WTC11 (cell line): ENCODE data around the gene C19orf73. TPM values are rescaled to one million over a fixed set of nuclear protein-coding genes. Genes with fewer than 3 reads are reported as not detected.
A peak's percentile ranks its signal among the peaks of the same experiment; 100 is the strongest.

Experiments used
- CREM ChIP-seq: sonication (generic); formaldehyde crosslinking; IDR thresholded peaks from 2 replicates; pipeline ENCODE4 v1.8.1; 2022; ENCODE audit warnings: mild to moderate bottlenecking, missing genetic modification reagents, moderate library complexity
- ETV6 ChIP-seq: sonication (generic); formaldehyde crosslinking; IDR thresholded peaks from 2 replicates; pipeline ENCODE4 v1.8.1; 2022; ENCODE audit warnings: mild to moderate bottlenecking, missing genetic modification reagents
- FOXP4 ChIP-seq: sonication (generic); formaldehyde crosslinking; IDR thresholded peaks from 2 replicates; pipeline ENCODE4 v1.8.0; 2022; ENCODE audit warnings: mild to moderate bottlenecking, missing genetic modification reagents
- GABPB1 ChIP-seq: sonication (generic); formaldehyde crosslinking; IDR thresholded peaks from 2 replicates; pipeline ENCODE4 v1.8.1; 2023; ENCODE audit warnings: mild to moderate bottlenecking, missing genetic modification reagents
- IRF2 ChIP-seq: sonication (generic); formaldehyde crosslinking; IDR thresholded peaks from 2 replicates; pipeline ENCODE4 v1.8.0; 2022; ENCODE audit warnings: low read depth, missing genetic modification reagents, borderline replicate concordance
- JUN ChIP-seq: sonication (generic); formaldehyde crosslinking; IDR thresholded peaks from 2 replicates; pipeline ENCODE4 v1.8.0; 2023; ENCODE audit warnings: mild to moderate bottlenecking, missing genetic modification reagents
- MLX ChIP-seq: sonication (generic); formaldehyde crosslinking; IDR thresholded peaks from 2 replicates; pipeline ENCODE4 v1.8.1; 2023; ENCODE audit warnings: mild to moderate bottlenecking, missing genetic modification reagents, moderate library complexity
- MYBL2 ChIP-seq: sonication (generic); formaldehyde crosslinking; IDR thresholded peaks from 2 replicates; pipeline ENCODE4 v1.8.1; 2023; ENCODE audit warnings: mild to moderate bottlenecking, moderate library complexity, missing genetic modification reagents
- NFATC4 ChIP-seq: fragments of 250-450 bp; sonication (Bioruptor Pico); IDR thresholded peaks from 2 replicates; pipeline ENCODE4 v1.9.0; 2021; ENCODE audit warnings: mild to moderate bottlenecking
- NFE2L1 ChIP-seq: sonication (generic); formaldehyde crosslinking; IDR thresholded peaks from 2 replicates; pipeline ENCODE4 v1.8.1; 2023; ENCODE audit warnings: missing genetic modification reagents
- NR3C1 ChIP-seq: sonication (generic); formaldehyde crosslinking; conservative IDR thresholded peaks from 2 replicates; pipeline ENCODE4 v1.8.1; 2023; ENCODE audit warnings: low read depth, mild to moderate bottlenecking, missing genetic modification reagents
- PRDM15 ChIP-seq: sonication (generic); formaldehyde crosslinking; IDR thresholded peaks from 2 replicates; pipeline ENCODE4 v1.8.0; 2022; ENCODE audit warnings: missing genetic modification reagents
- RORB ChIP-seq: fragments of 250-450 bp; sonication (Bioruptor Pico); IDR thresholded peaks from 2 replicates; pipeline ENCODE4 v1.9.0; 2021; ENCODE audit warnings: mild to moderate bottlenecking
- SMAD3 ChIP-seq: sonication (generic); formaldehyde crosslinking; IDR thresholded peaks from 2 replicates; pipeline ENCODE4 v1.8.0; 2022; ENCODE audit warnings: missing genetic modification reagents, mild to moderate bottlenecking, borderline replicate concordance
- SMAD4 ChIP-seq: sonication (generic); formaldehyde crosslinking; IDR thresholded peaks from 2 replicates; pipeline ENCODE4 v1.8.0; 2022; ENCODE audit warnings: mild to moderate bottlenecking, missing genetic modification reagents
- SP1 ChIP-seq: sonication (generic); formaldehyde crosslinking; conservative IDR thresholded peaks from 2 replicates; pipeline ENCODE4 v1.8.1; 2022; ENCODE audit warnings: missing genetic modification reagents
- ZBTB21 ChIP-seq: sonication (generic); formaldehyde crosslinking; IDR thresholded peaks from 2 replicates; pipeline ENCODE4 v1.8.1; 2023; ENCODE audit warnings: mild to moderate bottlenecking, missing genetic modification reagents, borderline replicate concordance
- ZBTB43 ChIP-seq: sonication (generic); formaldehyde crosslinking; IDR thresholded peaks from 2 replicates; pipeline ENCODE4 v1.8.1; 2023; ENCODE audit warnings: mild to moderate bottlenecking, missing genetic modification reagents
- ZNF232 ChIP-seq: sonication (generic); formaldehyde crosslinking; IDR thresholded peaks from 2 replicates; pipeline ENCODE4 v1.8.0; 2022; ENCODE audit warnings: mild to moderate bottlenecking, missing genetic modification reagents
- ZNF317 ChIP-seq: sonication (generic); formaldehyde crosslinking; IDR thresholded peaks from 2 replicates; pipeline ENCODE4 v1.8.1; 2023; ENCODE audit warnings: low read depth, mild to moderate bottlenecking, moderate library complexity, missing genetic modification reagents, borderline replicate concordance
- ZNF416 ChIP-seq: fragments of 250-450 bp; sonication (Bioruptor Pico); IDR thresholded peaks from 2 replicates; pipeline ENCODE4 v1.9.0; 2021; ENCODE audit warnings: mild to moderate bottlenecking, inconsistent platforms
- ZNF532 ChIP-seq: fragments of 250-450 bp; sonication (Bioruptor Pico); IDR thresholded peaks from 2 replicates; pipeline ENCODE4 v1.9.0; 2021; ENCODE audit warnings: mild to moderate bottlenecking, borderline replicate concordance
- total RNA-seq: library from RNA; stranded (reverse); gene quantifications from 3 replicates; pipeline ENCODE4 v1.2.3, GENCODE V29; 2021
- TF ChIP-seq, protein P1 (sequence below): sonication (generic); formaldehyde crosslinking; IDR thresholded peaks from 2 replicates; pipeline ENCODE4 v1.8.1; 2022; ENCODE audit warnings: low read depth, missing genetic modification reagents, borderline replicate concordance
- TF ChIP-seq, protein P2 (sequence below): sonication (generic); formaldehyde crosslinking; IDR thresholded peaks from 2 replicates; pipeline ENCODE4 v1.8.1; 2022; ENCODE audit warnings: missing genetic modification reagents, borderline replicate concordance

The C19orf73 gene
- total RNA-seq, 1 experiment from 2014 or later: 3.2 TPM

DNA sequence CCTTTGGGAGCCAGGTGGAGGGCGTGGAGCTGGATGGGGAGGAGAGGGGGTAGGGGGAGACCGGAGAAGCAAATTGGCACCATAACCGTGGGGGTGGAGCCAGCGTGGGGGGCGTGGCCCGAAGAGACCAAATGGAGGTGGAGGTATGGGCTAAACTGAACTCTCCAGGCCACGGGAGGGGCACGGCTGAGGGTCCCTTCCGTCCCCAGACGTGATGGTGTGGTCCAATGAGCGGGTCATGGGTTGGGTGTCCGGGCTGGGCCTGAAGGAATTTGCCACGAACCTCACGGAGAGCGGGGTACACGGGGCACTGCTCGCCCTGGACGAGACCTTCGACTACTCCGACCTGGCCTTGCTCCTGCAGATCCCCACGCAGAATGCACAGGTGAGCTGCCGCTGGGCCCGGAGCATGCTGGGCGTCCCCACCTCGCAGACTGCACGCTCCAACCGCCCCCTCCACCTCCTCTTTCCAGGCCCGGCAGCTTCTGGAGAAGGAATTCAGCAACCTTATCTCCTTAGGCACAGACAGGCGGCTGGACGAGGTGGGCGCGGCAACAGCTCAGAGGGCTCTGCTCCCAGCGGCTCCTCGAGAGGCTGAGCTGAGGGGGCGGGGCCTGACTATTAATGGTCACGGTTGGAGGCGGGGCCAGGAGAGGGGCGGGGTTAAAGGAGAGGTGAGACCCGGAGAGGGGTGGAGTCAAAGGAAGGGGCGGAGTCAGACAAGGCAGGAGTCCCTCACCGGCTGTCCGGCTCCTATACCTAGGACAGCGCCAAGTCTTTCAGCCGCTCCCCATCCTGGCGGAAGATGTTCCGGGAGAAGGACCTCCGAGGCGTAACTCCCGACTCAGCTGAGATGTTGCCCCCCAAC is 30.1 kb upstream of the C19orf73 start (continued):
- TF ChIP-seq ZBTB43 (CRISPR knock-in tag) (no peak), GABPB1 (CRISPR knock-in tag) (no peak), CREM (CRISPR knock-in tag) (no peak), NR3C1 (CRISPR knock-in tag) (no peak), ZBTB21 (CRISPR knock-in tag) (no peak), SMAD4 (CRISPR knock-in tag) (0 out of 2 replicates have a peak, but pooled peaks have one; percentile 27), NFE2L1 (CRISPR knock-in tag) (peak; percentile 64; the same call in 1 of the 2 replicates), SP1 (peak; percentile 40; the same call in 1 of the 2 replicates), ZNF232 (CRISPR knock-in tag) (0 out of 2 replicates have a peak, but pooled peaks have one; percentile 18), IRF2 (CRISPR knock-in tag) (no peak), ZNF416 (CRISPR knock-in tag) (no peak), MYBL2 (no peak), MLX (CRISPR knock-in tag) (no peak), ZNF317 (no peak), RORB (CRISPR knock-in tag) (no peak), PRDM15 (CRISPR knock-in tag) (no peak), JUN (CRISPR knock-in tag) (no peak), SMAD3 (CRISPR knock-in tag) (no peak), ZNF532 (CRISPR knock-in tag) (no peak), ETV6 (no peak), NFATC4 (CRISPR knock-in tag) (no peak), FOXP4 (CRISPR knock-in tag) (no peak)
- TF ChIP-seq, protein P1, sequence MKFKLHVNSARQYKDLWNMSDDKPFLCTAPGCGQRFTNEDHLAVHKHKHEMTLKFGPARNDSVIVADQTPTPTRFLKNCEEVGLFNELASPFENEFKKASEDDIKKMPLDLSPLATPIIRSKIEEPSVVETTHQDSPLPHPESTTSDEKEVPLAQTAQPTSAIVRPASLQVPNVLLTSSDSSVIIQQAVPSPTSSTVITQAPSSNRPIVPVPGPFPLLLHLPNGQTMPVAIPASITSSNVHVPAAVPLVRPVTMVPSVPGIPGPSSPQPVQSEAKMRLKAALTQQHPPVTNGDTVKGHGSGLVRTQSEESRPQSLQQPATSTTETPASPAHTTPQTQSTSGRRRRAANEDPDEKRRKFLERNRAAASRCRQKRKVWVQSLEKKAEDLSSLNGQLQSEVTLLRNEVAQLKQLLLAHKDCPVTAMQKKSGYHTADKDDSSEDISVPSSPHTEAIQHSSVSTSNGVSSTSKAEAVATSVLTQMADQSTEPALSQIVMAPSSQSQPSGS: no peak
- TF ChIP-seq, protein P2, sequence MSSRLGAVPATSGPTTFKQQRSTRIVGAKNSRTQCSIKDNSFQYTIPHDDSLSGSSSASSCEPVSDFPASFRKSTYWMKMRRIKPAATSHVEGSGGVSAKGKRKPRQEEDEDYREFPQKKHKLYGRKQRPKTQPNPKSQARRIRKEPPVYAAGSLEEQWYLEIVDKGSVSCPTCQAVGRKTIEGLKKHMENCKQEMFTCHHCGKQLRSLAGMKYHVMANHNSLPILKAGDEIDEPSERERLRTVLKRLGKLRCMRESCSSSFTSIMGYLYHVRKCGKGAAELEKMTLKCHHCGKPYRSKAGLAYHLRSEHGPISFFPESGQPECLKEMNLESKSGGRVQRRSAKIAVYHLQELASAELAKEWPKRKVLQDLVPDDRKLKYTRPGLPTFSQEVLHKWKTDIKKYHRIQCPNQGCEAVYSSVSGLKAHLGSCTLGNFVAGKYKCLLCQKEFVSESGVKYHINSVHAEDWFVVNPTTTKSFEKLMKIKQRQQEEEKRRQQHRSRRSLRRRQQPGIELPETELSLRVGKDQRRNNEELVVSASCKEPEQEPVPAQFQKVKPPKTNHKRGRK (CRISPR knock-in tag): no peak
